ENCODE results near the gene TLCD2. TPM values are rescaled to one million over a fixed set of nuclear protein-coding genes. Genes with fewer than 3 reads are reported as not detected.
"Not testable (repeated sequence)": the region's sequence is repeated elsewhere in the genome, so short reads cannot be mapped to it uniquely, and the experiment has no call there.

Gene TLCD2
- total RNA-seq, 1 donor from 2014 or later, result 8.6 TPM

DNA sequence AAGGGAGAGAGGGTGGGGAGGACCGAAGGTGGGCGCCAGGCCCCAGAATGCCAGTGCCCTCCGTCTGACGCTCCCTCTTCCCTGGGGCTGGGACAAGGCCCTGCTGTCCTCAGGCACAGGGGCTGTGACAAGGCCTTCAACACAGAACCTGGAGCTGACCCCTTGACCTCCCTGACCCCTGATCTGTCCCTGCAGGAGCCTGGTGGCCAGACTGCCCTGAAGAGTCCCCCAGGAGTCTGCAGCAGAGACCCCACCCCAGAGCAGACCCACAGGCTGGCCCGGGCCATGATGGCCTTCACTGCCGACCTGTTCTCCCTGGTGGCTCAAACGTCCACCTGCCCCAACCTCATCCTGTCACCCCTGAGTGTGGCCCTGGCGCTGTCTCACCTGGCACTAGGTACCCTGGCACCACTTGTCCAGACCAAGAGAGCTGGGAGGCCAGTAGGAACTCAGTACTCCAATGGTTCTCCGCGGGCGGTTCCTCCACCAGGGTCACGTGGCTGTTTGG lies 35.4 kb upstream of the TLCD2 start:
- TF ChIP-seq, protein P1, sequence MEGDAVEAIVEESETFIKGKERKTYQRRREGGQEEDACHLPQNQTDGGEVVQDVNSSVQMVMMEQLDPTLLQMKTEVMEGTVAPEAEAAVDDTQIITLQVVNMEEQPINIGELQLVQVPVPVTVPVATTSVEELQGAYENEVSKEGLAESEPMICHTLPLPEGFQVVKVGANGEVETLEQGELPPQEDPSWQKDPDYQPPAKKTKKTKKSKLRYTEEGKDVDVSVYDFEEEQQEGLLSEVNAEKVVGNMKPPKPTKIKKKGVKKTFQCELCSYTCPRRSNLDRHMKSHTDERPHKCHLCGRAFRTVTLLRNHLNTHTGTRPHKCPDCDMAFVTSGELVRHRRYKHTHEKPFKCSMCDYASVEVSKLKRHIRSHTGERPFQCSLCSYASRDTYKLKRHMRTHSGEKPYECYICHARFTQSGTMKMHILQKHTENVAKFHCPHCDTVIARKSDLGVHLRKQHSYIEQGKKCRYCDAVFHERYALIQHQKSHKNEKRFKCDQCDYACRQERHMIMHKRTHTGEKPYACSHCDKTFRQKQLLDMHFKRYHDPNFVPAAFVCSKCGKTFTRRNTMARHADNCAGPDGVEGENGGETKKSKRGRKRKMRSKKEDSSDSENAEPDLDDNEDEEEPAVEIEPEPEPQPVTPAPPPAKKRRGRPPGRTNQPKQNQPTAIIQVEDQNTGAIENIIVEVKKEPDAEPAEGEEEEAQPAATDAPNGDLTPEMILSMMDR (IDR thresholded peaks at IDR 0.05; ENCODE audit: unreplicated experiment), result no peak
- Mint-ChIP-seq H3K27me3 (ENCODE audit: low read depth) (no peaks in the 10 kb centered on the region), H3K36me3 (no peaks in the 10 kb centered on the region), H3K4me3 (no peak overlapping the region), H3K27ac (no peak overlapping the region), H3K9me3 (no peaks in the 10 kb centered on the region), H3K4me1 (peaks cover 5% of the 10 kb centered on the region)
- no peak for DNase-seq (ENCODE audit: low spot score in 2 of 2, unreplicated experiment in 2 of 2)

DNA sequence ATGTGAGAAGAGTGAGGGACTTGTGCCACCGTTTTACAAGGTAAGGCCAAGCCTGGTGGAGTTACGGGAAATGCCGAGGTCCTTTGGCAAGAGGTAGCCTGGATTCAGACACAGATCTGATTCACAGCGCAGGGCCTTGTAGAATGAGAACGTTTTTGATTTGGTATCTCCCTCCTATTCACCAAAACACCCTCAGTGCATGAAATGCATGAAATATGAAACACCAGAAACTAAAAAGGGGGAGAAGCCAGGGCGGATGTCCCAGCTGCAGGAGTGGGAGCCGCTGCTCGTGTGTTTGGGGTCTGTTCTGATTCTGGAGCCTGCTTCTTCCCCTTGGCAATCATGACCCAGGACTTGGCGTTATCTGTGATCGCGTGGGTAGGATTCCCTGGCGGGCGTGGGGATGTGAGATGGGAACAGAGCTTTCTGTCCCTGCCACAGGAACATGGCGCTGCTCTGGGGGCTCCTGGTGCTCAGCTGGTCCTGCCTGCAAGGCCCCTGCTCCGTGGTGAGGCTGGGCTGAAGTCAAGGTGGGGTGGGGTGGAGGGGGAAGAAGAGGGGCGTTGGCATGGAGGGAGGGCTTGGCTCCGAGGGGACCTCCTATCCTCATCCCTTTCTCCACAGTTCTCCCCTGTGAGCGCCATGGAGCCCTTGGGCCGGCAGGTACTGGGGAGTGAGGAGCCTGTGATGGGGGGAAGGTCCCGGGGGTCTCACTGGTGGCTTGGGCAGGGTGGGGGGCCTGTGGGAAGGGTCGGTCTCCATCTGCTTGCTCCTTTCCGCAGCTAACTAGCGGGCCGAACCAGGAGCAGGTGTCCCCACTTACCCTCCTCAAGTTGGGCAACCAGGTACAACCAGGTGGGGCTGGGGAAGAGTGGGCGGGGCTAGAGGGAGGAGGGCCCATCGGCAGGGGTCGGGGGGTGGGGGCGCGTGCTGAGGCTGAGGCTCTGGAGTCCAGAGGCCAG lies 34.7 kb upstream of the TLCD2 start:
- Mint-ChIP-seq H3K9me3 (no peaks in the 10 kb centered on the region), H3K27ac (no peak overlapping the region), H3K4me3 (no peak overlapping the region), H3K27me3 (ENCODE audit: low read depth) (no peaks in the 10 kb centered on the region), H3K36me3 (no peaks in the 10 kb centered on the region), H3K4me1 (peaks cover 5% of the 10 kb centered on the region)
- DNase-seq (ENCODE audit: low spot score in 2 of 2, unreplicated experiment in 2 of 2), result no peak
- TF ChIP-seq, protein P1 (IDR thresholded peaks at IDR 0.05; ENCODE audit: unreplicated experiment), result no peak

DNA sequence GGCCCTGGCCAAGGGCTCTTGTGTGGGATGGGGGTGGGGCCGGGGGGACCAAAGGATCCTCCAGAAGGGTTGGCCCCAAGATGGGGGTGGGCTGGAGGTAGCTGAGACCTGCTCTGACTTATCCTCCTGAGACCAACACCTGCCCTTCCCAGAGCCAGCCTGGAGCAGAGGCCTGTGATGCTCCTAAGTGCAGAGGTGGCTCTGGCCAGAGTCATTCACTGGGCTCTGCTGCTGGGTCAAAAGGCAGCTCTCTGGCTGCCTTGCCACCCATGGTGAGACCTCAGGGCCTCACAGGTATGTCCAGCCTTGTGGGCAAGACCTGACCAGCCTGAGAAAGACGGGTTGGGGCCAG lies 32.9 kb upstream of the TLCD2 start:
- no peak overlapping the region for H3K4me3 Mint-ChIP-seq
- DNase-seq (ENCODE audit: low spot score in 2 of 2, unreplicated experiment in 2 of 2), result no peak
- peaks cover 5% of the 10 kb centered on the region for H3K4me1 Mint-ChIP-seq
- no peak overlapping the region for H3K27ac Mint-ChIP-seq
- H3K27me3 Mint-ChIP-seq (ENCODE audit: low read depth), result no peaks in the 10 kb centered on the region
- peaks cover 5% of the 10 kb centered on the region for H3K36me3 Mint-ChIP-seq
- TF ChIP-seq, protein P1 (IDR thresholded peaks at IDR 0.05; ENCODE audit: unreplicated experiment), result no peak
- H3K9me3 Mint-ChIP-seq, result no peaks in the 10 kb centered on the region

DNA sequence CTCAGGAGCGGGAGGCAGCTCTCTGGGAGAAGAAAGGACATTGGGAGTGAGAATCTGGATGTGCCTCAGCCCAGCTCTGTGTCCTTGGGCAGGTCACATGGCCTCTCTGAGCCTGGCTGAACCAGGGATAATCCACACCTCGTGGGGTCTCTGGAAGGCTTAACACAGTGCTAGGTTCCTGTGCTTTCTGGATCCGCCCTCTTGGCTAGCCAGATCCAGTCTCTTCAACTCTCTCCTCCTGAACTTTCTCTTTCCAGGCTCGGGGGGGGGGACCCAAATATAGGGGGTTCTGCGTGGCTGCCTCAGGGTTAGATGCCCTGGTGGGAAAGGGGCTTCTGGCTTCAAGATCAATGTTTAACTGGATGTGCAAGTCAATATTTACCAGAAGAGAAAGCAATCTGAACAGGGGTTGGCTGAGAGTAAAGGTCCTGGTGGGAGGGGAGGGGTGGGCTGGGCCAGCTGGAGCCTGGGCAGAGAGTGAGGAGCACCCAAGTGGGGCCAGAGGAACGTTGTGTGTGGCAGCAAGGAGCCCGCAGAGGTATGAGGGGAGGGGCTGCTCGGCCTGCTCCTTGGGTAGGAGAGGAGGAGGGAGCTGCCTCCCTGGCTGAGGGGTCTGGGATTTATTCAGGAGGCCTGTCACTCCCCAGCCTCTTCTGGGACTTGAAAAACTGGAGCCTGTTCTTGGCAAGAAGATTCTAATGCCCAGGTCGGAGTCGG lies 32.4 kb upstream of the TLCD2 start, which contains the start of gene SERPINF2:
TSS of gene SERPINF2 (plus strand) at position 501 of the 717 bp plus-strand sequence. CDS start 2,125 bp downstream, outside the sequence.
- Mint-ChIP-seq H3K36me3 (peaks cover 7% of the 10 kb centered on the region), H3K4me1 (peaks cover 5% of the 10 kb centered on the region), H3K9me3 (no peaks in the 10 kb centered on the region), H3K27ac (peak within 1 kb of the TSS; percentile 73), H3K27me3 (ENCODE audit: low read depth) (no peaks in the 10 kb centered on the region), H3K4me3 (no peak within 1 kb of the TSS)
- no peak for DNase-seq (ENCODE audit: low spot score in 2 of 2, unreplicated experiment in 2 of 2)
- TF ChIP-seq, protein P1 (IDR thresholded peaks at IDR 0.05; ENCODE audit: unreplicated experiment), result no peak

DNA sequence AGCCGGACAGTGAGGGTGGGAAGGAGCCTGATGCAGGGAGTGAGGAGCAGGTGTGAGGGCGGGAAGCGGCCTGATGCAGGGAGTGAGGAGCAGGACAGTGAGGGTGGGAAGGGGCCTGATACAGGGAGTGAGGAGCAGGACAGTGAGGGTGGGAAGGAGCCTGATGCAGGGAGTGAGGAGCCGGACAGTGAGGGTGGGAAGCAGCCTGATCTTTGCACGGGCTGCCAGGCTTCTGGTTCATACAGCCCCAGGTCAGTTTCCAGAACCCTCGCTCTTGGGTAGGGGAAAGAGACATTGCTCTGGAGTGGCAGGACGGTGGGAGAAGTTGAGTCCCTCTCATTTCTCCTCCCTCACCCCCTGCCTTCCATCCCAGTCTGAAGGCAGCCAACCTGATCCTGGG lies 31.7 kb upstream of the TLCD2 start:
- H3K36me3 Mint-ChIP-seq; H3K4me1 Mint-ChIP-seq; H3K4me3 Mint-ChIP-seq; H3K27ac Mint-ChIP-seq; DNase-seq (ENCODE audit: low spot score in 2 of 2, unreplicated experiment in 2 of 2); H3K27me3 Mint-ChIP-seq (ENCODE audit: low read depth); H3K9me3 Mint-ChIP-seq: not testable (repeated sequence)
